HG02571 (cell line): ENCODE data around the gene PDZRN4.
"Not testable (repeated sequence)": the region's sequence is repeated elsewhere in the genome, so short reads cannot be mapped to it uniquely, and the experiment has no call there.

ENCODE experiments used
- ATAC-seq: cut with Tn5 transposase; IDR thresholded peaks from one replicate; pipeline ENCODE4 v1.9.1; 2021; ENCODE audit warnings: mild to moderate bottlenecking, moderate library complexity; ENCODE audit not compliant: unreplicated experiment

The PDZRN4 gene

GRCh38 chr12:41213107-41213506 is 25.0 kb downstream of the PDZRN4 start:
- ATAC-seq, result no peak

GRCh38 chr12:41213648-41214047 is 25.5 kb downstream of the PDZRN4 start:
- no peak for ATAC-seq

GRCh38 chr12:41217727-41218126 is 29.6 kb downstream of the PDZRN4 start:
- ATAC-seq, result no peak

- no peak for ATAC-seq
These were observed 32.8 kb downstream of the PDZRN4 start for GRCh38 chr12:41220931-41221330.

GRCh38 chr12:41221491-41221890 is 33.4 kb downstream of the PDZRN4 start:
- ATAC-seq, result no peak

GRCh38 chr12:41223600-41223999 is 35.5 kb downstream of the PDZRN4 start:
- ATAC-seq, result no peak

- no peak for ATAC-seq
These were observed 35.9 kb downstream of the PDZRN4 start for GRCh38 chr12:41224066-41224465.

GRCh38 chr12:41225179-41225578 is 37.1 kb downstream of the PDZRN4 start:
- no peak for ATAC-seq

- ATAC-seq, result no peak
These were observed 40.1 kb downstream of the PDZRN4 start for GRCh38 chr12:41228066-41228820.

GRCh38 chr12:41230756-41231155 is 42.6 kb downstream of the PDZRN4 start:
- ATAC-seq, result no peak

GRCh38 chr12:41234692-41235091 is 46.6 kb downstream of the PDZRN4 start:
- no peak for ATAC-seq

GRCh38 chr12:41242603-41243002 is 54.5 kb downstream of the PDZRN4 start:
- ATAC-seq, result no peak

- no peak for ATAC-seq
These were observed 60.3 kb downstream of the PDZRN4 start for GRCh38 chr12:41248391-41248790.

- no peak for ATAC-seq
These were observed 62.6 kb downstream of the PDZRN4 start for GRCh38 chr12:41250748-41251147.

GRCh38 chr12:41254004-41254914 is 66.1 kb downstream of the PDZRN4 start:
- ATAC-seq, result no peak

GRCh38 chr12:41263196-41263595 is 75.1 kb downstream of the PDZRN4 start:
- ATAC-seq, result not testable (repeated sequence)

- no peak for ATAC-seq
These were observed 76.2 kb downstream of the PDZRN4 start for GRCh38 chr12:41264281-41264680.

- ATAC-seq, result no peak
These were observed 80.9 kb downstream of the PDZRN4 start for GRCh38 chr12:41269056-41269455.

GRCh38 chr12:41271489-41271888 is 83.4 kb downstream of the PDZRN4 start:
- no peak for ATAC-seq

- ATAC-seq, result no peak
These were observed 86.5 kb downstream of the PDZRN4 start for GRCh38 chr12:41274643-41275042.

- no peak for ATAC-seq
These were observed 89.2 kb downstream of the PDZRN4 start for GRCh38 chr12:41277100-41277945.
